HepG2 (cell line): Measurements from ENCODE around the gene SIGLEC9. TPM values are rescaled to one million over a fixed set of nuclear protein-coding genes. Genes with fewer than 3 reads are reported as not detected.

Experiments used
- ATAC-seq: fragments of 200-7000 bp; cut with Tn5 transposase; 3 replicates; pipeline ENCODE4 v1.9.1; 2020; ENCODE audit warnings: mild to moderate bottlenecking, moderate library complexity
- BruUV-seq: library from RNA; stranded (reverse); fragments of 400-500 nt; replicated peaks from 2 replicates; lab custom pipeline; 2021; lab: Mats Ljungman, UMichigan
- CTCF ChIA-PET: fragments of 300-600 bp; formaldehyde crosslinking; extraction: SDS; loops from one replicate; lab custom pipeline; 2021; ENCODE audit warnings: low total read pairs, inconsistent platforms, low intra/inter-chr PET ratio; lab: Yijun Ruan, JAX
- POLR2A ChIA-PET: fragments of 350-600 bp; sonication (Branson Sonifier 250); formaldehyde crosslinking; loops from one replicate; lab custom pipeline; 2020; ENCODE audit warnings: antibody characterized with exemption, inconsistent platforms; lab: Yijun Ruan, JAX
- DNase-seq: peaks from one replicate; pipeline ENCODE4 v3.0.0-alpha.2; 2015; ENCODE audit warnings: low spot score
- FAIRE-seq: peaks from 3 replicates; lab custom pipeline; 2011; peaks lifted over from hg19 to GRCh38; lab: Jason Lieb, UNC
- H2AFZ ChIP-seq: one replicate; pipeline ENCODE4 v1.6.1; 2011; ENCODE audit warnings: low read length, inconsistent platforms
- H3K27ac ChIP-seq: fragments of 300-600 bp; 3 replicates; pipeline ENCODE4 v1.8.0; 2011; ENCODE audit warnings: mixed run types, mild to moderate bottlenecking, mixed read lengths, low read length, inconsistent platforms; ENCODE audit not compliant: insufficient read depth; ENCODE audit errors: extremely low read length
- H3K27me3 ChIP-seq, 2 experiments: fragments of 200-600 bp in 1 of 2; 2 replicates in 1 of 2; 3 replicates in 1 of 2; pipeline versions ENCODE4 v1.6.0 to v1.8.0; 2011; ENCODE audit warnings: low read length in 2 of 2, mild to moderate bottlenecking in 2 of 2, moderate library complexity in 2 of 2, inconsistent platforms in 1 of 2; ENCODE audit not compliant: insufficient read depth in 2 of 2, control insufficient read depth in 1 of 2
- H3K36me3 ChIP-seq, 2 experiments: fragments of 200-600 bp in 1 of 2; replicated peaks in 1 of 2; 2 replicates in 1 of 2; 3 replicates in 1 of 2; pipeline versions ENCODE4 v1.5.1 to v1.8.0; 2011; ENCODE audit warnings: low read length in 2 of 2, inconsistent platforms in 1 of 2; ENCODE audit not compliant: insufficient read depth in 2 of 2, control insufficient read depth in 1 of 2
- H3K4me1 ChIP-seq: 2 replicates; pipeline ENCODE4 v1.5.1; 2012; ENCODE audit warnings: low read length, inconsistent platforms; ENCODE audit not compliant: insufficient read depth
- H3K4me2 ChIP-seq: 2 replicates; pipeline ENCODE4 v1.6.0; 2011; ENCODE audit warnings: low read depth, low read length, inconsistent platforms
- H3K4me3 ChIP-seq, 3 experiments: fragments of 200-600 bp in 1 of 3; sonication (generic), shearing (Covaris generic) in 1 of 3; replicated peaks in 1 of 3; 2 replicates each; pipeline ENCODE4 v1.5.1; 2011 to 2016; ENCODE audit warnings: low read length in 3 of 3, inconsistent platforms in 2 of 3, low read depth in 2 of 3, mild to moderate bottlenecking in 2 of 3, control low read depth in 1 of 3, mixed read lengths in 1 of 3; ENCODE audit not compliant: insufficient read depth in 1 of 3
- H3K79me2 ChIP-seq: one replicate; pipeline ENCODE4 v1.6.1; 2011; ENCODE audit warnings: low read length, inconsistent platforms; ENCODE audit not compliant: insufficient read depth
- H3K9ac ChIP-seq: 2 replicates; pipeline ENCODE4 v1.6.0; 2011; ENCODE audit warnings: mild to moderate bottlenecking, low read depth, low read length, inconsistent platforms; ENCODE audit not compliant: insufficient read depth
- H3K9me3 ChIP-seq: 2 replicates; pipeline ENCODE4 v1.5.1; 2012; ENCODE audit warnings: mild to moderate bottlenecking, low read length
- H4K20me1 ChIP-seq: 2 replicates; pipeline ENCODE4 v1.6.0; 2011; ENCODE audit warnings: inconsistent platforms, mild to moderate bottlenecking, low read length, moderate library complexity; ENCODE audit not compliant: insufficient read depth
- CREB1 ChIP-seq, 2 experiments: fragments of 450-650 bp in 1 of 2; IDR thresholded peaks; 2 replicates each; pipeline ENCODE4 v1.6.1; 2016 to 2017; ENCODE audit warnings: control low read depth in 1 of 2, mild to moderate bottlenecking in 1 of 2, missing compliant biosample characterization in 1 of 2, missing genetic modification characterization in 1 of 2
- HOXA3 ChIP-seq: sonication (generic); formaldehyde crosslinking; IDR thresholded peaks from 2 replicates; pipeline ENCODE4 v1.5.0; 2020; ENCODE audit warnings: missing genetic modification reagents
- RFX3 ChIP-seq: IDR thresholded peaks from 2 replicates; pipeline ENCODE4 v1.6.1; 2016; ENCODE audit warnings: missing biosample characterization, missing genetic modification reagents
- SCMH1 ChIP-seq: sonication (generic); formaldehyde crosslinking; IDR thresholded peaks from 2 replicates; pipeline ENCODE4 v1.9.0; 2021; ENCODE audit warnings: missing genetic modification reagents, mild to moderate bottlenecking, borderline replicate concordance
- TOE1 ChIP-seq: sonication (generic); formaldehyde crosslinking; IDR thresholded peaks from 2 replicates; pipeline ENCODE4 v1.4.0; 2020; ENCODE audit warnings: mild to moderate bottlenecking, missing genetic modification reagents
- ZNF10 ChIP-seq: sonication (generic); formaldehyde crosslinking; IDR thresholded peaks from 2 replicates; pipeline ENCODE4 v1.4.0; 2020; ENCODE audit warnings: mild to moderate bottlenecking, low read depth, missing genetic modification reagents, borderline replicate concordance
- WGBS: methylation state at CpG from one replicate; pipeline ENCODE4 v1.1.6; 2017; ENCODE audit warnings: low lambda C conversion rate; 5-methylcytosine and 5-hydroxymethylcytosine counted together
- in situ Hi-C: cut with HindIII; loops from 2 replicates; pipeline ENCODE4 v1.10.0; 2017; ENCODE audit warnings: low pct_unique_long_range_greater_than_20kb; ENCODE audit not compliant: extremely low pct_ligation_motif_present
- intact Hi-C: fragments of 100-400 bp; cut with micrococcal nuclease; formaldehyde crosslinking; loops from one replicate; pipeline ENCODE4 v1.10.0; 2022; ENCODE audit not compliant: unreplicated experiment
- polyA plus RNA-seq, 8 experiments: library from polyadenylated mRNA; depleted of rRNA in 3 of 8; stranded (reverse) in 7 of 8; unstranded in 1 of 8; fragments of >200 nt; fragmentation: Illumina TruSeq in 4 of 8; extraction: Trizol in 4 of 8; gene quantifications; 2 replicates each; pipeline versions ENCODE4 v1.2.1 to v1.2.3, GENCODE V29; 2011 to 2016; ENCODE audit warnings: low read depth in 4 of 8, missing spikeins in 1 of 8, mixed read lengths in 1 of 8; ENCODE audit not compliant: insufficient read depth in 1 of 8
- total RNA-seq, 5 experiments: library from RNA; depleted of rRNA; stranded (reverse); fragments of >200 nt; fragmentation: Illumina TruSeq; extraction: Trizol; gene quantifications; 2 replicates each; pipeline ENCODE4 v1.2.3, GENCODE V29; 2016; ENCODE audit warnings: low read depth in 1 of 5

SIGLEC9 gene
- total and polyA plus RNA-seq, 2 of the 13 experiments (the other 11 are each of a cell fraction or from before 2014, with no cell fraction given), result not detected

DNA sequence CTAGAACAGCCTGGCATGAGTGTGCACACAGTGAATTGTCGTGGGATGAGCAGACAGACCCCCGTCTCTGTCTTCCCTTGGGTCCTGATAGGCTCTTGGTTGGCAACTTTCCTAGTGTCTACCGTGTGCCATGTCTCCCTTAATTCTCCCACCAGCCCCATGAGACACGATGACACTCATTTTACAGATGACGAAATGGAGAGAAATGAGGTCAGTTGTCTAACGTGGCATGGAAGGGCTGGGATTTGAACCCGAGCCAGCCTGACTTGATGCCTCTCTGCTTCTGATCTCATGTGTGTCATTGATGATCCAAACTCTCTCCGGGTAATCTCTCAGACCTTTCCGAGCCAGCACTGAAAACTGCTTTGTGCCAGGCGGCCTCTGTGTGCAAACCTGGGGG lies 33.6 kb upstream of the SIGLEC9 start:
- H3K36me3 ChIP-seq, result no peaks in the 10 kb centered on the region
- CTCF ChIA-PET, result no interaction called here
- peaks cover 0 to 1% of the 10 kb centered on the region in 2 experiments; a peak in 3 of 5 replicates for H3K27me3 ChIP-seq
- H3K9ac ChIP-seq, result no peak overlapping the region
- peaks cover 17% of the 10 kb centered on the region for H3K4me1 ChIP-seq
- POLR2A ChIA-PET, result no interaction called here
- no peak overlapping the region for H3K4me2 ChIP-seq
- no peak overlapping the region for H3K27ac ChIP-seq
- no peaks in the 10 kb centered on the region for H3K79me2 ChIP-seq
- no TSS peak for BruUV-seq
- no peaks in the 10 kb centered on the region for H4K20me1 ChIP-seq
- no peak overlapping the region for H3K4me3 ChIP-seq
- H3K9me3 ChIP-seq, result no peaks in the 10 kb centered on the region
- TF ChIP-seq CREB1 (IDR thresholded peaks at IDR 0.05) (peak; percentile 21; the same call in 1 of the 2 replicates), CREB1 (CRISPR knock-in tag; IDR thresholded peaks at IDR 0.05) (no peak), RFX3 (CRISPR knock-in tag) (no peak), TOE1 (CRISPR knock-in tag) (no peak), ZNF10 (CRISPR knock-in tag) (no peak), SCMH1 (CRISPR knock-in tag) (no peak)
- FAIRE-seq (no peak), ATAC-seq (no peak), DNase-seq (no peak)
- no peak overlapping the region for H2AFZ ChIP-seq
- intact Hi-C loops (no loop called here), in situ Hi-C loops (loop anchor here (5.0 to 25.0 kb wide), 2 partner anchors 74 to 154 kb away; partner anchors contain the start of gene KLK10)
- WGBS, result 54% methylated on average over 8 of the region's 10 CpGs

DNA sequence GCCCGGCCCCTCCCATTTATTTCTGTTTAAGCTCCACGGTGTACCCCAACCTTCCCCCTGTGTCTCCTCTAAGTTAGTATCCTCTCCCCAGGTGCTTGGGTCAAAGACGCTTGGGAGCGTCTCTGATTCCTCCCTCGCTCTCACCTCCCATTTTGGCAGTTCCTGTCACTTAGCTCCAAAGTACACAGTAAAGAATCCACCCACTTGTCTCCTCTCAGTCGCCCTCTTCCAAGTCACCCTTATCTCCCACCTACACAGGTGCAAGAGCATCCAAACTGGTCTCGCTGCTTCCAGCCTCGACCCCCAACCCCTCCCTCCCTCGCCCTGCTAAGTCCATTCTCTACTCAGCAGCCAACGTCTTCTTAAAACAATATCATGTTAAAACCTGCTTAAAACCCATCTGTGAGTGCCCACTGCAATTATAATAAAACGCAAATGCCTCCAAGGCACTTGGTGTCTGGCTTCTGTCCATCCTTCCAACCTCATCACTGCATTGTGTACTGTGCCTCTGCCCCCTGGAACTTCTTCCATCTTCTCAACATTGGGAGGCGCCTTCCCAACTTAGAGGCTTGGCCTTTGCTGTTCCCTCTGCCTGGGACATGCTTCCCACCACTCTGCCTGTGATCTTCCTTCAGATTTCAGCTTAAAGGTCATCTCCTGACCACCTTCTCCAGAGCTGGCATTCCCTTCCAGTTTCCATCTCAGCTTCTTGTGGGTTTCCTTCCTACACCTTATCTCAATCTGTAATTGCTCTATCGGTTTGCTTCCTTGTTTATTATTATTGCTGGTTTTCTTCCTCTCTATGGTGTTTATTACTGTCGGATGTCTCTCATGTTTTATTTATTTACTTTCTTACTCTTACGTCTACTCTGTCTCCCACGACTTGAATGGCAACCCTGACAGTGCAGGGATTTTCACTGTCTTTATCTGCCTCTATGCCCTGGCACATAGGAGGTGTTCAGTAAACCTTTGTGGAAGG lies 32.5 kb upstream of the SIGLEC9 start:
- POLR2A ChIA-PET, result no interaction called here
- 27% methylated on average over 16 of the region's 16 CpGs for WGBS

More for the DNA sequence above, 32.5 kb upstream of the SIGLEC9 start:
- Histone ChIP-seq H3K4me2 (no peak overlapping the region), H4K20me1 (no peaks in the 10 kb centered on the region), H3K27me3 (peaks cover 0 to 1% of the 10 kb centered on the region in 2 experiments; a peak in 2 of 5 replicates), H3K36me3 (no peaks in the 10 kb centered on the region), H3K4me3 (no peak overlapping the region), H3K79me2 (no peaks in the 10 kb centered on the region), H3K9ac (no peak overlapping the region), H3K4me1 (peaks cover 17% of the 10 kb centered on the region), H2AFZ (no peak overlapping the region), H3K27ac (no peak overlapping the region), H3K9me3 (no peaks in the 10 kb centered on the region)
- DNase-seq (no peak), FAIRE-seq (no peak), ATAC-seq (no peak)
- CTCF ChIA-PET, result no interaction called here
- no TSS peak for BruUV-seq
- in situ Hi-C loops (loop anchor here (5.0 to 25.0 kb wide), 2 partner anchors 75 to 155 kb away; partner anchors contain the start of gene KLK10), intact Hi-C loops (no loop called here)
- TF ChIP-seq HOXA3, result no peak
